Activated CD8-positive, alpha-beta memory T cell treated with anti-CD3 and anti-CD28 coated beads for 36 hours (primary cell): ENCODE data around the gene HNRNPC. TPM values are rescaled to one million over a fixed set of nuclear protein-coding genes. Genes with fewer than 3 reads are reported as not detected.
"Not testable (repeated sequence)": the region's sequence is repeated elsewhere in the genome, so short reads cannot be mapped to it uniquely, and the experiment has no call there.

Source experiments
- CTCF ChIA-PET: fragments of 350-600 bp; sonication (Branson Sonifier 250); formaldehyde crosslinking; loops from one replicate; lab custom pipeline; 2021; ENCODE audit warnings: antibody characterized with exemption; lab: Charles Lee
- POLR2A ChIA-PET: fragments of 350-600 bp; sonication (Branson Sonifier 250); formaldehyde crosslinking; loops from one replicate; lab custom pipeline; 2021; ENCODE audit warnings: antibody characterized with exemption; lab: Charles Lee
- total RNA-seq, 2 experiments: library from RNA; stranded (reverse); gene quantifications; one replicate each; pipeline ENCODE4 v1.2.3, GENCODE V29; 2021

Gene HNRNPC
- total RNA-seq, 2 experiments from 2014 or later = 1,162 to 1,180 TPM

DNA sequence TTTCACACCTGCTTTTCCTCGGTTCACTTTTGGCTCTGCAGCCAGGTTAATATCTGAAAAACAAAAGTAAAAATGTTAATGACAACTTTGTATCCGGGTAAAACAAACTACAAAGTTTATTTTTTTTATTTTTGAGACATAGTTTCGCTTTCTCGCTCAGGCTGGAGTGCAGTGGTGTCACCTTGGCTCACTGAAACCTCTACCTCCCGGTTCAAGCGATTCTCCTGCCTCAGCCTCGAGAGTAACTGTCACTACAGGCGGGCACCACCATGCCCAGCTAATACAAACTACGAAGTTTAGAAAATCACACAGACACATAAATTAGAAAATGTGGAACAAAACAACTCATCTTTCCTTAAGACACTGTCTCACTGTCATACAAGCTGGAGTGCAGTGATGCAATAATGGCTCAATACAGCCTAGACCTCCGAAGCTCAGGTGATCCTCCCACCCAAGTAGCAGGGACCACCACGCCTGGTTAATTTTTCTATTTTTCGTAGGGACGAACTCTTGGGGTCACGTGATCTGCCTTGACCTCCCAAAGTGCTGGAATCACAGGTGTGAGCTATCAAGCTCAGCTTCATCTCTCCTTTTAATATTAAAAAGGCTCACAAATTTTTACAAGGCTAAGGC lies 38.1 kb downstream of the HNRNPC start:
- POLR2A ChIA-PET = interaction anchor here (1.0 to 1.3 kb wide), 2 partner anchors 8 to 25 kb away, joined by 3 read pairs; no protein-coding TSS in a partner anchor
- CTCF ChIA-PET = interaction anchor here (0.6 to 1.4 kb wide), 2 partner anchors 13 to 17 kb away, joined by 3 read pairs; no protein-coding TSS in a partner anchor

- CTCF ChIA-PET = interaction anchor here (0.9 kb wide), 1 partner anchor 153 kb away, joined by 3 read pairs; no protein-coding TSS in a partner anchor
- POLR2A ChIA-PET = no interaction called here
Measured at GRCh38 chr14:21229821-21230220, 39.4 kb downstream of the HNRNPC start.

DNA sequence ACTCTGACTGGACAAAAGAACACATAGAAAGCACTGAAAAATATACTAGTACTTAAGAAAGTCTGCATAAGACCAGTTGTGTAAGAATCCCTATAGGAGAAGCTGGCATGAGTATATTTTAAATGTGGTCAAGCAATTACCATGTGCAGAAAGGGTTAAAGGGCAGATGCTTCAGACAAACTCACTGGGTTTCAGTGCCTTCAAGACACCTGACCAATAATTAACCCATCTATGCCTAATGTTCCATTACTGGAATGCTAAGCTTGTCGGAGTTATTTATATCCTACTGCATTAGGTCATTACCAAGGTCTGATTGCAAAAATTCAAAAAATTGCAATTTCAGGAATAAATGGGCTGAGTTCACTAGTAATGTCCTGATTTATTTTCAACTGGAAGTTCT lies 41.3 kb downstream of the HNRNPC start:
- ChIA-PET POLR2A (no interaction called here), CTCF (interaction anchor here (1.0 to 2.0 kb wide), 2 partner anchors 12 to 14 kb away, joined by 4 to 5 read pairs; no protein-coding TSS in a partner anchor)

- ChIA-PET CTCF (no interaction called here), POLR2A (no interaction called here)
Measured at GRCh38 chr14:21227150-21227549, 42.1 kb downstream of the HNRNPC start.

DNA sequence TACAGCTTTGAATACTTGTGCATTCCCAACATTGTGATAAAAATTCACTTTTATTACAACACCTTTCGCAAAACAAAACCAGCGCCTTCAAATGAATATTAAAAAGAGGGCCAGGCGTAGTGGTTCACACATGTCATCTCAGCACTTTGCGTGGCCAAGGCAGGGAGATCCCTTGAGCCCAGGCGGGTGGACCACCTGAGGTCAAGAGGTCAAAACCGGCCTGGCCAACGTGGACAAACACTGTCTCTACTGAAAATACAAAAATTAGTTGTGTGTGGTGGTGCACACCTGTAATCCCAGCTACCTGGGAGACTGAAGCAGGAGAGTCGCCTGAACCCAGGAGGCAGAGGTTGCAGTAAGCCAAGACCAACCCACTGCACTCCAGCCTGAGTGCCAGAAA lies 42.8 kb downstream of the HNRNPC start:
- ChIA-PET POLR2A (interaction anchor here (0.6 kb wide), 2 partner anchors 25 to 38 kb away, joined by 4 to 6 read pairs; no protein-coding TSS in a partner anchor), CTCF (interaction anchor here (1.0 to 1.2 kb wide), 2 partner anchors 13 to 28 kb away, joined by 3 read pairs; no protein-coding TSS in a partner anchor)

DNA sequence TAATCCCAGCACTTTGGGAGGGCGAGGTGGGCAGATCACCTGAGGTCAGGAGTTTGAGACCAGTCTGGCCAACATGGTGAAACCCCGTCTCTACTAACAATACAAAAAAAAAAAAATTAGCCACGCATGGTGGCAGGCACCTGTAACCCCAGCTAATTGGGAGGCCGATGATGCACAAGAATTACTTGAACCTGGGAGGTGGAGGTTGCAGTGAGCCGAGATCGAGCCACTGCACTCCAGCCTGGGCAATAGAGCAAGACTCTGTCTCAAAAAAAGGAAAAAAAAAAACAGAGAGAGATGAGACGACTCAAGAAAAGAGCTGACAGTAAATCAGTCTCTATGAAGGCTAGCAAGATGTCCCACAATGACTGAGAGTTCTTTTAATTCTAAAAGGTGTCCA lies 44.1 kb downstream of the HNRNPC start:
- CTCF ChIA-PET = interaction anchor here (0.7 to 1.2 kb wide), 2 partner anchors 10 to 29 kb away, joined by 3 read pairs; no protein-coding TSS in a partner anchor
- POLR2A ChIA-PET = interaction anchor here (0.7 kb wide), 2 partner anchors 9 to 37 kb away, joined by 3 read pairs; no protein-coding TSS in a partner anchor

DNA sequence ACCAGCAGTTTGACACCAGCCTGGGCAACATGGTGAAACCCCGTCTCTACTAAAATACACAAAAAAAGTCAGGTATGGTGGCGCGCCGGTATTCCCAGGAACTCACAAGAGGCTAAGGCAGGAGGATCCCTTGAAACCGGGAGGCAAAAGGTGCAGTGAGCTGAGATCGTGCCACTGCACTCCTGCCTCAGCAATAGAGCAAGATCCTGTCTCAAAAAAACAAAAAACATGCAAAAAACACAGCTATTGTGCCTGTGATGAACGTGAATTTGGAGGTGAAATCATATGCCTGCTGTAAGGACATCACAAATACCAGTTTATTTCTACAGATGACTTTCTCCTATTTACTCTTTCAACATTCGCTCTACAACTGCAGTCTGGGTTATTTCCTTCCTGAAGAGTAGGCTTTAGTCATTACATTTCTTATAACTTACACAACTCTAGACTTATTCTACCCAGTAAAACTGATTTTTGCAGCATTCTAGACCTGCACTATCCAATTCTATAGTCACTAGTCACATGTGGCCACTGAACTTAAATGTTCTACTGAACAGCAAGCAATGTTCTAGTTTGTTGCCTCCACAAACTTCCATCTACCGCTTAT lies 48.3 kb downstream of the HNRNPC start:
- ChIA-PET POLR2A (no interaction called here), CTCF (interaction anchor here (0.7 kb wide), 1 partner anchor 11 kb away, joined by 6 read pairs; no protein-coding TSS in a partner anchor)

- ChIA-PET CTCF (interaction anchor here (1.0 kb wide), 1 partner anchor 16 kb away, joined by 3 read pairs; no protein-coding TSS in a partner anchor), POLR2A (no interaction called here)
Measured at GRCh38 chr14:21219561-21220111, 49.6 kb downstream of the HNRNPC start.

DNA sequence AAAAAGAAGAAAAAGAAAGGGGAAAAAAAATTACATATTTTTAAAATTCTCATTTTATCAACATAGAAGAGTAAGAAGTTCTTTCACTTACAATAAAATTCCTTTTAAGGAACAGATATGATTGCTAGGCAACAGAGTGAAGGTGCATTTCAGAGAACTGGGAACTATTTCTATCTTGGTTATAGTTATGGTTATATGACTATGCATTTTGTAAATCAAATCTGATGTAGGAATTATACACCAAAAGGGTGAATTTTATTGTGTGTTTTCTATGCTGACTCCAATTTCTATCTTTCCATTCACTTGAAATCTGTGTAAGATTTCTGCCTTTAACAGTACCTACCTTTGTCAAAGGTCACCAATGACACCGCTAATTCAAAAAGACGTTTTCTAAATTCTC lies 50.1 kb downstream of the HNRNPC start:
- POLR2A ChIA-PET = no interaction called here
- CTCF ChIA-PET = interaction anchor here (1.0 kb wide), 1 partner anchor 16 kb away, joined by 3 read pairs; no protein-coding TSS in a partner anchor

DNA sequence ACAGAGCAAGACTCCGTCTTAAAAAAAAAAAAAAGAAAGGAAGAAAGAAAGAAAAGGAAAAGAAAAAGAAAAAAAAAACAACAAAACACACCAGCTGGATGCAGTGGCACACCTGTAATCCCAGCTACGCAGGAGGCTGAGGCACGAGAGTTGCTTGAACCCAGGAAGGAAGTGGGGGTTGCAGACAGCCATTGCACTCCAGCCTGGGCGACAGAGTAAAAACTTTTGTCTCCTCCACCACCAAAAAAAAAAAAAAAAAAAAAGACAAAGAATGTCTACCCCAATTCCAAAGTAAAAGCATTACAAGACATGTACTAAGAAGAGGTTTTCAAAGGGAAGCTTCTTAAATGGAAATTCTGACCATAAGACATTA lies 53.4 kb downstream of the HNRNPC start:
- POLR2A ChIA-PET = interaction anchor here (0.5 to 0.8 kb wide), 4 partner anchors 9 to 49 kb away, joined by 3 to 4 read pairs (median 4); no protein-coding TSS in a partner anchor
- CTCF ChIA-PET = interaction anchor here (0.9 to 1.1 kb wide), 2 partner anchors 13 to 53 kb away, joined by 3 to 5 read pairs; no protein-coding TSS in a partner anchor

DNA sequence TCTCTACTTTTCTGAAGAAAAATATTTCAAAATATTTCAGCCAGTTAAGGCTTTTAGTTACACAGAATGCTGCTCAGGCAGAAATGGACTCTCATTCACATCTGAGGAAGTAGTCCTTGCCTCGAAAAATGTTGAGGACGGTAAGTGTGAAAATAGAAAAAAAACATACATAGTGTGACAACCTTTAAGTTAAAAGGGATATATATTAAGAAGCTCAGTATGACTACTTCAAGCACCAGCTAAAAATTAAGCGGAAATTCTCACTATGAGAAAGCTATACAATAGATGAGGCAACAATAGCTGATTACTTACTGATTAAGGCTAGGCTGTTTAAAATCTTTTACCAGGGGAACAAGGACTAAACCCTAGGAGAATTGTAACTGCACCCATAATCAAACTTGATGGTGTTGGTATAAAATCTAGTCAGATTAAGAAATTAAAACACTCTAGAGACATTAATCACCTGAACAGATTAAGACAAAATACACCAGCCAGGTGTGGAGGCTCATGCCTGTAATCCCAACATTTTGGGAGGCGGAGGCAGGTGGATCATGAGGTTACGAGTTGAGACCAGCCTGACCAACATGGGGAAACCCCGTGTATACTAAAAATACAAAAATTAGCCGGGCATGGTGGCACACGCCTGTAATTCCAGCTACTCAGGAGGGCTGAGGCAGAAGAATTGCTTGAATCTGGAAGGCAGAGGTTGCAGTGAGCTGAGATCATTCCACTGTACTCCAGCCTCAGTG lies 53.9 kb downstream of the HNRNPC start:
- CTCF ChIA-PET = interaction anchor here (0.6 to 1.1 kb wide), 4 partner anchors 13 to 168 kb away, joined by 3 to 5 read pairs (median 3); no protein-coding TSS in a partner anchor
- POLR2A ChIA-PET = interaction anchor here (0.5 to 1.4 kb wide), 4 partner anchors 10 to 50 kb away, joined by 3 to 6 read pairs (median 4); no protein-coding TSS in a partner anchor

DNA sequence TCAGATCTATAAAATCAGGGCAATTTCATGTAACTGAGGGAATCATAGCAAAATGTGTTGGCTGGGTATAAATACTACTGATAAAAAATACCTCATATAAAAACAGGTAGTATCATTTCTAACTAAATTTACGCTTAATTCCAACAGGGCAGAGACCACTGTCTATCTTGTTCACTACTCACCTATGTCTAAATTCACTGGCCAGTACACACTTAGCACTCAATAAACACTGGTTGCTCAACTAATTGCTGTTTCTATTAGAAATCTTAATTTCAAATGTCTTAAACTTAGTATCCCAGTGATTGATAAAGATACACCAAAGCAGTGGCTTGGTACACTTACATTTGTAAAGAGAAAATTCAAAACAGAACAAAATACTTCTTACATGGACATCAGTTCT lies 55.6 kb downstream of the HNRNPC start:
- ChIA-PET POLR2A (no interaction called here), CTCF (no interaction called here)

GRCh38 chr14:21212824-21213223 lies 56.4 kb downstream of the HNRNPC start:
- POLR2A ChIA-PET = not testable (repeated sequence)
- CTCF ChIA-PET = interaction anchor here (1.2 kb wide), 1 partner anchor 109 kb away, joined by 4 read pairs; no protein-coding TSS in a partner anchor

DNA sequence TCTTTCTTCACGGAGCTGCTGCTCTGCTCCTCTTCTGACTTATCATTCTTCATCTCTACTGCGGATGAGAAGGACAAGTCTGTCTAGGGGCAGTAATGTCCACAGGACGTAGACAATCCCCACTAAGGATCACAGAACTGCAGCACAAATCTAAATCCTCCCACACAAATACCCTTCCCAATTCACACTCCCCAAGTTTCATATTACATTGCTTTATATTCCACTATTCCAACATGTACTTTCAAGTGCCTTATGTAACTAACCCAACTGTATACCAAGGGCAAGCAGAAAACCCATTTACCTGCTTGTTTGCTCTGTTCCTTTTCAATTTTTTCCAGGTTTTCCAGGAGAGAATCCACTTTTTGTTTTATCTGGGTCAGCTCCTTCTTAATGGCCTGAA lies 57.7 kb downstream of the HNRNPC start:
- CTCF ChIA-PET = no interaction called here
- POLR2A ChIA-PET = no interaction called here

DNA sequence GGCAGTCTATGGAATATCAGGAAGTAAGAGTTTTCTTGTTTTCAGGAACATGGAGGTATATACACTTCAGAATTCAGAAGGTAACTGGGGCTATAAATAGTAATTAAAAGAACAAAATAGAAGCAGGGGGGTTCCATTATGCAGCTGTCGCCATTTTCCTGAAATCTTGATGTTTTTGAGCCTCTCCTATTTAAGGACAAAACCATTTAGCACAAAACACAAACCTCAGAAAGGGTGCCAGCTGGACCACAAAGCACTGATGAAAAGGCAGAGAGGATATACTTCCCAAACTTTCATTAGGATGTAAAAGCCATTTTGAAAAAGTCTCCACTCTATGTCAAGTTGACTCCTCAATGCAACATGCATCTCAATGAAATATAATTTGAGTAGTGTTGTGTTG lies 59.2 kb downstream of the HNRNPC start:
- ChIA-PET POLR2A (no interaction called here), CTCF (no interaction called here)

GRCh38 chr14:21209185-21209584 lies 60.1 kb downstream of the HNRNPC start:
- ChIA-PET POLR2A (no interaction called here), CTCF (no interaction called here)

- ChIA-PET CTCF (no interaction called here), POLR2A (no interaction called here)
Measured at GRCh38 chr14:21208554-21208953, 60.7 kb downstream of the HNRNPC start.

DNA sequence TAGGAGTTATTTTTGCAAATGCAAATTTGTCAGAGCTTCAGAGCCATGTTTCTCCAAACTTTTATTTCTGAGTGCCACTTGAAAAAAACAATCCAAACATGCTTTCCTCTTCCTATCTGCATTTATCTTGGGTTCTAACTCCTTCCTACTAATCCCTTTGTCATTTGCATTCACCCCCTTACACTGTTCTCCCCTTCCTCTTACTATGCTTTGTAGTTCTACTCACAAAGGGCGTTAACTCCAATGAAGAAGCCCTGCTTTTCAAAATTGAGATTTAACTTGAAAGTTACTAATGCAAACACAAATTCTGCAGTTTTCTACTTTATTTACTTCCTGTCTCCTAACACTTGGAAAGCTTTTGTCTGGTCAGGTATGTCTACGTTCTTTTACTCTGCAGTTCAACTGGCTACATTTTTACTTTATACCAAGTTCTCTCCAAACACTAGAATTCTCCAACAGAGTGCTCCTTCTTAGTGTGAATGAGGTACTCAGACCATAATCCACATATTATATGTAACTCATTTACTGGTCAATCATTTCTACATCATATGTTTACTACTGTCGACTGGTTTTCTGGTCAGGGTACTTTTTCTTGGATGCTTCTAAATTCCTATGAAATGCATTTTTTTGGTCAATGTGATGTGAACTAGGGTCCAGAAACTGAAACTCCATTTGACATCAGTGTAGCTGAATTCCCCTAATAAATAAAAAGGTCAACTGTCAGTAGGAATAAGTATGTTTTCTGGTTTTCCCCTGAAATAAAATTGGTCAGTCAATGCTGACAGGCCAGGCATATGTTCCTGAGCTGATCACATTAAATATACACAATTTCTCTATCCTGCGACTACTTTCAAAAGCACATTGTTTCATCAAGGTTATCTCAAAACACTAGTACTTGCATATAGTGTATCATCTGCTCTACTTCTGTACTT lies 62.2 kb downstream of the HNRNPC start:
- ChIA-PET CTCF (no interaction called here), POLR2A (no interaction called here)
